Measurements from ENCODE around the gene GRM3.

DNA sequence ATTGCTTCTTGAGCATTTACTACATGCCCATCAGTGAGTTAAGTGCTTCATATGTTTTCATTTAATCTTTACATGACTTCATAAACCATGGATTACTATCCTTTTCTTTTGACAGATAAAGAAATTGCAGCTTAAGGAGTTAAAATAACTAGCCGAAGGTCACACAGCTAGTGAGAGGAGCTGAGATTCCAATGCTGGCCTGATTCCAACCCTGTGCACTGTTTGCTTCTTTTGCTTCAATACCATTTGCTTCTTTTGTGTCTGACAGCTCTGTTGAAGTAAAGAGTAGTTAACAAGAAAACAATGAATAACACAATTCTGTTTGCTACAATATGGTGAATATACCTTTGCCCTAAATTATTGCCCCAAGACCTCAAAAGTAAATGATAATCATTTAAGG, 132.4 kb downstream of the GRM3 start:
- TF ChIP-seq, protein P1, sequence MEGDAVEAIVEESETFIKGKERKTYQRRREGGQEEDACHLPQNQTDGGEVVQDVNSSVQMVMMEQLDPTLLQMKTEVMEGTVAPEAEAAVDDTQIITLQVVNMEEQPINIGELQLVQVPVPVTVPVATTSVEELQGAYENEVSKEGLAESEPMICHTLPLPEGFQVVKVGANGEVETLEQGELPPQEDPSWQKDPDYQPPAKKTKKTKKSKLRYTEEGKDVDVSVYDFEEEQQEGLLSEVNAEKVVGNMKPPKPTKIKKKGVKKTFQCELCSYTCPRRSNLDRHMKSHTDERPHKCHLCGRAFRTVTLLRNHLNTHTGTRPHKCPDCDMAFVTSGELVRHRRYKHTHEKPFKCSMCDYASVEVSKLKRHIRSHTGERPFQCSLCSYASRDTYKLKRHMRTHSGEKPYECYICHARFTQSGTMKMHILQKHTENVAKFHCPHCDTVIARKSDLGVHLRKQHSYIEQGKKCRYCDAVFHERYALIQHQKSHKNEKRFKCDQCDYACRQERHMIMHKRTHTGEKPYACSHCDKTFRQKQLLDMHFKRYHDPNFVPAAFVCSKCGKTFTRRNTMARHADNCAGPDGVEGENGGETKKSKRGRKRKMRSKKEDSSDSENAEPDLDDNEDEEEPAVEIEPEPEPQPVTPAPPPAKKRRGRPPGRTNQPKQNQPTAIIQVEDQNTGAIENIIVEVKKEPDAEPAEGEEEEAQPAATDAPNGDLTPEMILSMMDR (conservative IDR thresholded peaks at IDR 0.05 in 1 of 2, IDR thresholded peaks at IDR 0.05 in 1 of 2; ENCODE audit: low read depth in 1 of 2, low read length in 2 of 2), result no peak
- no peak for TF ChIP-seq EZH2 (IDR thresholded peaks at IDR 0.05; ENCODE audit: low read length, missing control alignments)
